H1 (cell line): ENCODE data around the gene LPCAT1. TPM values are rescaled to one million over a fixed set of nuclear protein-coding genes. Genes with fewer than 3 reads are reported as not detected.

Experiments
- CTCF ChIA-PET: fragments of 300-600 bp; sonication (Branson Sonifier 250); formaldehyde crosslinking; loops from one replicate; lab custom pipeline; 2021; ENCODE audit not compliant: partially characterized antibody; lab: Charles Lee
- POLR2A ChIA-PET: fragments of 300-600 bp; sonication (Branson Sonifier 250); formaldehyde crosslinking; loops from one replicate; lab custom pipeline; 2021; ENCODE audit warnings: inconsistent platforms; ENCODE audit not compliant: partially characterized antibody; lab: Charles Lee
- DNase-seq, 2 experiments: peaks; one replicate each; pipeline versions ENCODE4 v3.0.0 to v3.0.0-alpha.2; 2010 to 2022; ENCODE audit warnings: low spot score in 2 of 2, low read depth in 1 of 2, mixed read lengths in 1 of 2
- FAIRE-seq: peaks from 2 replicates; lab custom pipeline; 2011; peaks lifted over from hg19 to GRCh38; lab: Jason Lieb, UNC
- H2AFZ ChIP-seq: 2 replicates; pipeline ENCODE4 v1.8.1; 2012; ENCODE audit warnings: low read length, inconsistent platforms
- H2AK5ac ChIP-seq: 2 replicates; pipeline ENCODE4 v1.6.1; 2013; ENCODE audit warnings: low read depth, low read length
- H2BK120ac ChIP-seq: replicated peaks from 2 replicates; pipeline ENCODE3; 2013; ENCODE audit warnings: low read depth, low read length, inconsistent platforms
- H2BK12ac ChIP-seq: 2 replicates; pipeline ENCODE4 v1.6.1; 2013; ENCODE audit warnings: low read depth, low read length
- H2BK15ac ChIP-seq: 2 replicates; pipeline ENCODE4 v1.6.1; 2013; ENCODE audit warnings: low read length
- H2BK20ac ChIP-seq: 2 replicates; pipeline ENCODE4 v1.6.1; 2013; ENCODE audit warnings: low read length
- H2BK5ac ChIP-seq: 2 replicates; pipeline ENCODE4 v1.6.1; 2013; ENCODE audit warnings: low read depth, low read length
- H3K14ac ChIP-seq: 2 replicates; pipeline ENCODE4 v1.6.1; 2013; ENCODE audit warnings: inconsistent platforms; ENCODE audit not compliant: insufficient read length
- H3K18ac ChIP-seq: 2 replicates; pipeline ENCODE4 v1.6.1; 2013; ENCODE audit warnings: low read length; ENCODE audit errors: extremely low read depth
- H3K23ac ChIP-seq: 2 replicates; pipeline ENCODE4 v1.6.1; 2013; ENCODE audit warnings: inconsistent platforms; ENCODE audit not compliant: insufficient read length
- H3K23me2 ChIP-seq: 2 replicates; pipeline ENCODE4 v1.6.1; 2013; ENCODE audit warnings: low read depth, low read length
- H3K27ac ChIP-seq: 2 replicates; pipeline ENCODE4 v1.6.1; 2011; ENCODE audit warnings: low read depth, low read length, inconsistent platforms
- H3K27me3 ChIP-seq, 4 experiments: replicated peaks in 1 of 4; 1 replicate in 1 of 4; 2 replicates in 3 of 4; pipeline versions ENCODE4 v1.6.1 to v1.8.1; 2011 to 2013; ENCODE audit warnings: low read length in 3 of 4, mild to moderate bottlenecking in 3 of 4, inconsistent platforms in 2 of 4, mixed read lengths in 2 of 4, moderate library complexity in 1 of 4; ENCODE audit not compliant: control insufficient read depth in 3 of 4, insufficient read depth in 3 of 4; ENCODE audit errors: extremely low read depth in 1 of 4
- H3K36me3 ChIP-seq, 4 experiments: 2 replicates each; pipeline versions ENCODE4 v1.6.1 to v1.8.1; 2011 to 2013; ENCODE audit warnings: mild to moderate bottlenecking in 4 of 4, low read length in 3 of 4, moderate library complexity in 2 of 4, control low read depth in 1 of 4, inconsistent platforms in 1 of 4; ENCODE audit not compliant: insufficient read depth in 4 of 4, control insufficient read depth in 2 of 4
- H3K4ac ChIP-seq: replicated peaks from 2 replicates; pipeline ENCODE3; 2013; ENCODE audit warnings: low read length, low read depth, mixed read lengths, inconsistent platforms; ENCODE audit not compliant: insufficient read length
- H3K4me1 ChIP-seq, 4 experiments: replicated peaks in 1 of 4; 1 replicate in 1 of 4; 2 replicates in 3 of 4; pipeline versions ENCODE4 v1.6.1 to v1.8.1; 2011 to 2013; ENCODE audit warnings: low read length in 3 of 4, inconsistent platforms in 2 of 4, mixed read lengths in 1 of 4; ENCODE audit not compliant: insufficient read depth in 4 of 4, control insufficient read depth in 3 of 4
- H3K4me2 ChIP-seq, 2 experiments: 2 replicates each; pipeline versions ENCODE4 v1.6.1 to v1.8.1; 2011 to 2013; ENCODE audit warnings: low read depth in 2 of 2, low read length in 2 of 2, control low read depth in 1 of 2, inconsistent platforms in 1 of 2, mild to moderate bottlenecking in 1 of 2; ENCODE audit not compliant: insufficient read depth in 1 of 2
- H3K4me3 ChIP-seq, 4 experiments: fragments of 200-600, 300-600 bp in 1 of 4; sonication (generic), shearing (Covaris generic), sonication (Bioruptor Twin) in 1 of 4; 2 replicates each; pipeline versions ENCODE4 v1.5.1 to v1.8.1; 2011 to 2016; ENCODE audit warnings: low read length in 4 of 4, low read depth in 3 of 4, control low read depth in 2 of 4, inconsistent platforms in 2 of 4, mild to moderate bottlenecking in 2 of 4, mixed read lengths in 1 of 4, moderate library complexity in 1 of 4; ENCODE audit not compliant: insufficient read depth in 2 of 4; ENCODE audit errors: extremely low read depth in 1 of 4
- H3K56ac ChIP-seq: replicated peaks from 2 replicates; pipeline ENCODE3; 2013; ENCODE audit warnings: low read depth, mild to moderate bottlenecking, mixed read lengths, low read length, inconsistent platforms; ENCODE audit not compliant: insufficient read length
- H3K79me1 ChIP-seq: 2 replicates; pipeline ENCODE4 v1.6.1; 2013; ENCODE audit warnings: low read depth, low read length, control low read depth
- H3K79me2 ChIP-seq, 2 experiments: 2 replicates each; pipeline versions ENCODE4 v1.6.1 to v1.8.1; 2012 to 2013; ENCODE audit warnings: low read length in 2 of 2, mild to moderate bottlenecking in 2 of 2, inconsistent platforms in 1 of 2; ENCODE audit not compliant: insufficient read depth in 2 of 2, control insufficient read depth in 1 of 2
- H3K9ac ChIP-seq, 4 experiments: replicated peaks in 1 of 4; 1 replicate in 1 of 4; 2 replicates in 3 of 4; pipeline versions ENCODE4 v1.6.1 to v1.8.1; 2011 to 2013; ENCODE audit warnings: low read depth in 3 of 4, low read length in 3 of 4, control low read depth in 2 of 4, mild to moderate bottlenecking in 2 of 4, moderate library complexity in 2 of 4, inconsistent platforms in 1 of 4; ENCODE audit errors: extremely low read depth in 1 of 4
- H3K9me3 ChIP-seq, 2 experiments: 2 replicates each; pipeline versions ENCODE4 v1.6.1 to v1.8.1; 2012 to 2013; ENCODE audit warnings: mild to moderate bottlenecking in 2 of 2, moderate library complexity in 2 of 2, control low read depth in 1 of 2, inconsistent platforms in 1 of 2, low read depth in 1 of 2, low read length in 1 of 2, mixed read lengths in 1 of 2; ENCODE audit not compliant: insufficient read depth in 2 of 2
- H4K20me1 ChIP-seq, 2 experiments: replicated peaks in 1 of 2; 2 replicates each; pipeline versions ENCODE3 to v1.8.1; 2011 to 2013; ENCODE audit warnings: inconsistent platforms in 2 of 2, low read length in 2 of 2, mild to moderate bottlenecking in 1 of 2; ENCODE audit not compliant: insufficient read depth in 2 of 2, control insufficient read depth in 1 of 2
- H4K5ac ChIP-seq: 2 replicates; pipeline ENCODE4 v1.6.1; 2013; ENCODE audit warnings: low read length, low read depth, mixed read lengths, inconsistent platforms; ENCODE audit not compliant: insufficient read length
- H4K8ac ChIP-seq: 2 replicates; pipeline ENCODE4 v1.8.0; 2013; ENCODE audit warnings: mild to moderate bottlenecking, moderate library complexity, low read length, inconsistent platforms; ENCODE audit not compliant: insufficient read depth; ENCODE audit errors: extremely low read depth
- H4K91ac ChIP-seq: replicated peaks from 2 replicates; pipeline ENCODE3; 2013; ENCODE audit warnings: low read length, mixed read lengths, inconsistent platforms; ENCODE audit not compliant: insufficient read length
- ATF2 ChIP-seq: IDR thresholded peaks from 2 replicates; pipeline ENCODE4 v1.6.1; 2012; ENCODE audit warnings: low read length, inconsistent platforms
- CREB1 ChIP-seq: IDR thresholded peaks from 2 replicates; pipeline ENCODE4 v1.6.1; 2012; ENCODE audit warnings: inconsistent platforms
- CTCF ChIP-seq, 3 experiments: IDR thresholded peaks; 1 replicate in 2 of 3; 2 replicates in 1 of 3; pipeline versions ENCODE4 v1.5.1 to v1.6.1; 2011; ENCODE audit warnings: low read length in 3 of 3, mild to moderate bottlenecking in 3 of 3, inconsistent platforms in 2 of 3, low read depth in 1 of 3, moderate library complexity in 1 of 3; ENCODE audit not compliant: insufficient read depth in 1 of 3; ENCODE audit errors: control extremely low read depth in 1 of 3
- EGR1 ChIP-seq: IDR thresholded peaks from 2 replicates; pipeline ENCODE4 v1.6.1; 2011; ENCODE audit warnings: low read depth, low read length, borderline replicate concordance
- POLR2A ChIP-seq, 2 experiments: IDR thresholded peaks; 1 replicate in 1 of 2; 2 replicates in 1 of 2; pipeline ENCODE4 v1.6.1; 2011; ENCODE audit warnings: low read depth in 2 of 2, low read length in 2 of 2, mild to moderate bottlenecking in 2 of 2; ENCODE audit errors: control extremely low read depth in 1 of 2
- RFX5 ChIP-seq: IDR thresholded peaks from 2 replicates; pipeline ENCODE4 v1.6.1; 2011; ENCODE audit warnings: low read depth, low read length, improper control_type of control experiment, borderline replicate concordance
- SIN3A ChIP-seq, 2 experiments: IDR thresholded peaks in 1 of 2; conservative IDR thresholded peaks in 1 of 2; 2 replicates each; pipeline ENCODE4 v1.6.1; 2011 to 2012; ENCODE audit warnings: low read length in 2 of 2, improper control_type of control experiment in 1 of 2, low read depth in 1 of 2, mild to moderate bottlenecking in 1 of 2
- SP1 ChIP-seq: IDR thresholded peaks from 2 replicates; pipeline ENCODE4 v1.6.1; 2011; ENCODE audit warnings: low read depth, low read length
- WGBS, 2 experiments: shearing (Covaris generic) in 1 of 2; methylation state at CpG; one replicate each; pipeline versions ENCODE4 v1.1.6 to v1.1.7; 2013 to 2015; ENCODE audit warnings: low lambda C conversion rate in 2 of 2, mixed read lengths in 2 of 2, inconsistent platforms in 1 of 2, low coverage in 1 of 2, missing lambda C conversion rate in 1 of 2; ENCODE audit not compliant: insufficient replicate concordance in 2 of 2, insufficient coverage in 1 of 2, insufficient read length in 1 of 2; ENCODE audit errors: extremely low coverage in 1 of 2, missing lambda C conversion rate in 1 of 2; 5-methylcytosine and 5-hydroxymethylcytosine counted together
- polyA plus RNA-seq, 7 experiments: library from polyadenylated mRNA; depleted of rRNA in 3 of 7; stranded (reverse) in 5 of 7; unstranded in 2 of 7; fragments of >200 nt in 5 of 7; fragments of 200-250 nt in 2 of 7; gene quantifications; 1 replicate in 5 of 7; 2 replicates in 1 of 7; 4 replicates in 1 of 7; pipeline versions ENCODE4 v1.2.1 to v1.2.3, GENCODE V29; 2011 to 2013; ENCODE audit warnings: missing spikeins in 2 of 7, mixed read lengths in 2 of 7
- total RNA-seq: library from RNA; stranded (reverse); fragmentation: NEBNext Ultra II Directional; extraction: Animal tissue kit (Norgen Biotek cat#: 25700); gene quantifications from 2 replicates; pipeline ENCODE4 v1.2.1, GENCODE V29; 2021

Gene LPCAT1
- total and polyA plus RNA-seq, 2 of the 8 experiments (the other 6 are each of a cell fraction or from before 2014, with no cell fraction given) = 107 to 260 TPM

GRCh38 chr5:1520791-1521453, 2.8 kb downstream of the LPCAT1 start:
- Histone ChIP-seq H2BK5ac (no peak overlapping the region), H3K23ac (no peak overlapping the region), H4K20me1 (peaks cover 24 to 26% of the 10 kb centered on the region in 2 experiments), H3K9ac (no peak overlapping the region), H4K91ac (no peak overlapping the region), H2BK12ac (no peak overlapping the region), H3K36me3 (peaks cover 2 to 41% (median 5%) of the 10 kb centered on the region in 4 experiments; a peak in 5 of 8 replicates), H3K79me2 (peaks cover 36 to 74% of the 10 kb centered on the region in 2 experiments), H2BK120ac (no peak overlapping the region), H2AK5ac (no peak overlapping the region), H2BK20ac (no peak overlapping the region), H3K14ac (no peak overlapping the region), H2BK15ac (no peak overlapping the region), H3K79me1 (peaks cover 18% of the 10 kb centered on the region), H3K27ac (no peak overlapping the region), H3K18ac (no peak overlapping the region), H3K4me3 (peak overlapping the region in 1 of 4 experiments; percentile 81; a peak in 4 of 8 replicates), H3K56ac (no peak overlapping the region), H3K9me3 (no peaks in the 10 kb centered on the region), H3K4me2 (peak overlapping the region; percentile 14 to 92; a peak in 1 of 4 replicates), H3K27me3 (no peaks in the 10 kb centered on the region; a peak in 1 of 7 replicates), H4K8ac (no peak overlapping the region), H4K5ac (no peak overlapping the region), H3K4ac (no peak overlapping the region), H2AFZ (no peak overlapping the region), H3K4me1 (peaks cover 10 to 49% (median 36%) of the 10 kb centered on the region in 4 experiments), H3K23me2 (peaks cover 14% of the 10 kb centered on the region; the same call in 1 of the 2 replicates)
- 85% methylated on average over 10 of the region's 13 CpGs; no CpG with 5 or more reads in 1 of the 2 experiments for WGBS, 2 experiments
- no peak for FAIRE-seq
- ChIA-PET POLR2A (interaction anchor here (0.8 to 1.7 kb wide), 4 partner anchors 8 to 37 kb away, joined by 3 to 5 read pairs (median 4); no protein-coding TSS in a partner anchor), CTCF (interaction anchor here (1.5 to 2.8 kb wide), 5 partner anchors 9 to 119 kb away, joined by 3 to 15 read pairs (median 8); no protein-coding TSS in a partner anchor)
- DNase-seq = peak in 1 of 2 experiments; percentile 37
- TF ChIP-seq SP1 (no peak), RFX5 (no peak), EGR1 (no peak), CTCF (IDR thresholded peaks at IDR 0.05; ENCODE audit: control extremely low read depth in 1 of 3, insufficient read depth in 1 of 3, low read depth in 1 of 3, low read length in 3 of 3) (no peak), ATF2 (no peak), POLR2A (IDR thresholded peaks at IDR 0.05; ENCODE audit: control extremely low read depth in 1 of 2, low read depth in 2 of 2, low read length in 2 of 2) (no peak), SIN3A (conservative IDR thresholded peaks at IDR 0.05 in 1 of 2, IDR thresholded peaks at IDR 0.05 in 1 of 2; ENCODE audit: low read depth in 1 of 2, low read length in 2 of 2) (no peak), CREB1 (no peak)
